H1 (cell line): ENCODE results near the gene ALK. TPM values are rescaled to one million over a fixed set of nuclear protein-coding genes. Genes with fewer than 3 reads are reported as not detected.

Source experiments
- CHD7 ChIP-seq: fragments of 300-600 bp; sonication (generic); IDR thresholded peaks from 2 replicates; pipeline ENCODE4 v1.7.1; 2012; ENCODE audit warnings: low read length, moderate library complexity, mild to moderate bottlenecking, inconsistent platforms; ENCODE audit not compliant: insufficient replicate concordance
- PHF8 ChIP-seq: fragments of 200-600 bp; sonication (generic); conservative IDR thresholded peaks from 2 replicates; pipeline ENCODE4 v1.7.1; 2012; ENCODE audit warnings: low read depth, mild to moderate bottlenecking, inconsistent platforms, low read length, moderate library complexity
- SUZ12 ChIP-seq: fragments of 200-600 bp; sonication (generic); IDR thresholded peaks from 2 replicates; pipeline ENCODE4 v1.6.1; 2012; ENCODE audit warnings: mild to moderate bottlenecking, inconsistent platforms, low read length, moderate library complexity, mixed read lengths
- polyA plus RNA-seq, 7 experiments: library from polyadenylated mRNA; depleted of rRNA in 3 of 7; stranded (reverse) in 5 of 7; unstranded in 2 of 7; fragments of >200 nt in 5 of 7; fragments of 200-250 nt in 2 of 7; gene quantifications; 1 replicate in 5 of 7; 2 replicates in 1 of 7; 4 replicates in 1 of 7; pipeline versions ENCODE4 v1.2.1 to v1.2.3, GENCODE V29; 2011 to 2013; ENCODE audit warnings: missing spikeins in 2 of 7, mixed read lengths in 2 of 7
- total RNA-seq: library from RNA; stranded (reverse); fragmentation: NEBNext Ultra II Directional; extraction: Animal tissue kit (Norgen Biotek cat#: 25700); gene quantifications from 2 replicates; pipeline ENCODE4 v1.2.1, GENCODE V29; 2021

The ALK gene
- total and polyA plus RNA-seq, 2 of the 8 experiments (the other 6 are each of a cell fraction or from before 2014, with no cell fraction given), result 0.02 to 0.09 TPM

DNA sequence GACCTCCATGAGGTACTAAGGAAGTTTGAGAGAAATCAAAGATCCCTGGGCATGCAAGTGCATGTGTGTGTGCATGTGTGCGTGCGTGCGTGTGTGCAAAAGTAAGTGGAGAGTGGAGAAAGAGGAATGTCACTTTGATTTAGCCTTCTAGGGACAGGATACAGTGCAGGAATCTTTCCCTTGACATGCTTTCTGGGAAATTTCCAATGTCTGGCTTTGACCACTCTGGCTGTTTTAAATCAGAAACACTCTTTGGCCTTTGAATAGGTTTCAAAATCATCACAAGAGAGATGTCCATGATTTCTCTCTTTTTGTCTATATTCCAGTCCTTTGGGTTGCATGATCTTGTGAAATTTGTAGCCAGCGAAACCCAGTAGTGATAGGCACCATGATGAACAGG is 162.0 kb downstream of the ALK start (continued):
- TF ChIP-seq CHD7 (no peak), SUZ12 (no peak), PHF8 (no peak)
